ENCODE results near the gene LRMDA.

- TF ChIP-seq CTCF (IDR thresholded peaks at IDR 0.05; ENCODE audit: extremely low read depth in 1 of 2, insufficient read depth in 1 of 2, low read depth in 1 of 2, low read length in 2 of 2) (no peak), EZH2 (IDR thresholded peaks at IDR 0.05; ENCODE audit: borderline replicate concordance, low read depth, low read length, severe bottlenecking) (peak; percentile 4), POLR2A (IDR thresholded peaks at IDR 0.05; ENCODE audit: low read depth, low read length) (no peak), POLR2AphosphoS5 (IDR thresholded peaks at IDR 0.05; ENCODE audit: insufficient read depth, low read depth, low read length) (no peak), FOS (IDR thresholded peaks at IDR 0.05; ENCODE audit: borderline replicate concordance, insufficient read depth, low read length) (no peak), GATA2 (IDR thresholded peaks at IDR 0.05; ENCODE audit: insufficient read depth, insufficient read length, low read depth, low read length) (no peak)
These were observed 31.2 kb upstream of the LRMDA start for GRCh38 chr10:75400163-75400770.
